Measurements from ENCODE around the gene TNP2. TPM values are rescaled to one million over a fixed set of nuclear protein-coding genes. Genes with fewer than 3 reads are reported as not detected.

Gene TNP2
- polyA plus RNA-seq, 1 of the 3 experiments (the other 2 are of a cell fraction), result not detected

DNA sequence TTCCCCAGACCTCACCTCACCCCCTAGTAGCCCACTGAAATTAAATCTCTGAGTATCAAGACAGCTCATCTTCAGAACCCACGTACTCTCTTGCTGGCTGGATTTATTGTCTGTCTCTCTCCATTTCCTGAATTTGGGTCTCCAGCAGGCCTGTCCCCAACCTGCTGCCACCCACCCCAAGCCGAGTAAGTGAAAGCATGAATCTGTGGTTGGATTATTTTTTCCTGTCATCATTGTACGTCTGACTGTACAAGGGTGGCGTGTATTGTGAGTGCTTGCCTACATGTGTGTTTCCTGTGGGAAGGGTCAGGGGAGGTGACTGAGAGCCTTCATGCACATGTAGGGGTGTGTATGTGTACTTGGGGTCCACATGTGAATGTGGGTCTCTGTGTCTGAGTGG lies 5.4 kb downstream of the TNP2 start:
- no peak for TF ChIP-seq FOSL2 (IDR thresholded peaks at IDR 0.05; ENCODE audit: borderline replicate concordance, low read depth)
- TF ChIP-seq CHD2 (IDR thresholded peaks at IDR 0.05; ENCODE audit: low read length, partially characterized antibody), result no peak
- no peak for TF ChIP-seq NRF1 (IDR thresholded peaks at IDR 0.05; ENCODE audit: low read depth, low read length)
- TF ChIP-seq, protein P1, sequence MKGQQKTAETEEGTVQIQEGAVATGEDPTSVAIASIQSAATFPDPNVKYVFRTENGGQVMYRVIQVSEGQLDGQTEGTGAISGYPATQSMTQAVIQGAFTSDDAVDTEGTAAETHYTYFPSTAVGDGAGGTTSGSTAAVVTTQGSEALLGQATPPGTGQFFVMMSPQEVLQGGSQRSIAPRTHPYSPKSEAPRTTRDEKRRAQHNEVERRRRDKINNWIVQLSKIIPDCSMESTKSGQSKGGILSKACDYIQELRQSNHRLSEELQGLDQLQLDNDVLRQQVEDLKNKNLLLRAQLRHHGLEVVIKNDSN (IDR thresholded peaks at IDR 0.05; ENCODE audit: borderline replicate concordance, low read depth), result no peak
- TF ChIP-seq GABPA (IDR thresholded peaks at IDR 0.05; ENCODE audit: low read depth), result no peak
- TF ChIP-seq NFIC (IDR thresholded peaks at IDR 0.05; ENCODE audit: borderline replicate concordance), result no peak
- no peak for TF ChIP-seq FOXJ3 (CRISPR knock-in tag; IDR thresholded peaks at IDR 0.05)
- TF ChIP-seq, protein P2, sequence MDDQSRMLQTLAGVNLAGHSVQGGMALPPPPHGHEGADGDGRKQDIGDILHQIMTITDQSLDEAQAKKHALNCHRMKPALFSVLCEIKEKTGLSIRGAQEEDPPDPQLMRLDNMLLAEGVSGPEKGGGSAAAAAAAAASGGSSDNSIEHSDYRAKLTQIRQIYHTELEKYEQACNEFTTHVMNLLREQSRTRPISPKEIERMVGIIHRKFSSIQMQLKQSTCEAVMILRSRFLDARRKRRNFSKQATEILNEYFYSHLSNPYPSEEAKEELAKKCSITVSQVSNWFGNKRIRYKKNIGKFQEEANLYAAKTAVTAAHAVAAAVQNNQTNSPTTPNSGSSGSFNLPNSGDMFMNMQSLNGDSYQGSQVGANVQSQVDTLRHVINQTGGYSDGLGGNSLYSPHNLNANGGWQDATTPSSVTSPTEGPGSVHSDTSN (IDR thresholded peaks at IDR 0.05), result no peak
- no peak for TF ChIP-seq RXRA (IDR thresholded peaks at IDR 0.05; ENCODE audit: borderline replicate concordance, low read depth)
- TF ChIP-seq POLR2AphosphoS5 (IDR thresholded peaks at IDR 0.05; ENCODE audit: low read depth, low read length), result no peak
- TF ChIP-seq RCOR1 (IDR thresholded peaks at IDR 0.05; ENCODE audit: low read length), result no peak
- TF ChIP-seq, protein P3, sequence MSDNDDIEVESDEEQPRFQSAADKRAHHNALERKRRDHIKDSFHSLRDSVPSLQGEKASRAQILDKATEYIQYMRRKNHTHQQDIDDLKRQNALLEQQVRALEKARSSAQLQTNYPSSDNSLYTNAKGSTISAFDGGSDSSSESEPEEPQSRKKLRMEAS (IDR thresholded peaks at IDR 0.05; ENCODE audit: low read depth), result no peak
- no peak for TF ChIP-seq RFX5 (IDR thresholded peaks at IDR 0.05; ENCODE audit: low read length)
- TF ChIP-seq, protein P4, sequence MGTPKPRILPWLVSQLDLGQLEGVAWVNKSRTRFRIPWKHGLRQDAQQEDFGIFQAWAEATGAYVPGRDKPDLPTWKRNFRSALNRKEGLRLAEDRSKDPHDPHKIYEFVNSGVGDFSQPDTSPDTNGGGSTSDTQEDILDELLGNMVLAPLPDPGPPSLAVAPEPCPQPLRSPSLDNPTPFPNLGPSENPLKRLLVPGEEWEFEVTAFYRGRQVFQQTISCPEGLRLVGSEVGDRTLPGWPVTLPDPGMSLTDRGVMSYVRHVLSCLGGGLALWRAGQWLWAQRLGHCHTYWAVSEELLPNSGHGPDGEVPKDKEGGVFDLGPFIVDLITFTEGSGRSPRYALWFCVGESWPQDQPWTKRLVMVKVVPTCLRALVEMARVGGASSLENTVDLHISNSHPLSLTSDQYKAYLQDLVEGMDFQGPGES (IDR thresholded peaks at IDR 0.05; ENCODE audit: low read depth, low read length), result no peak
- TF ChIP-seq ELF1 (IDR thresholded peaks at IDR 0.05), result no peak
- no peak for TF ChIP-seq RAD21 (IDR thresholded peaks at IDR 0.05; ENCODE audit: low read length)
- 59% methylated on average over 4 of the region's 4 CpGs for WGBS (ENCODE audit: low lambda C conversion rate)
- Histone ChIP-seq H3K79me2 (ENCODE audit: insufficient read depth) (no peaks in the 10 kb centered on the region), H2AFZ (ENCODE audit: low read depth) (no peak overlapping the region), H4K20me1 (ENCODE audit: insufficient read depth) (no peaks in the 10 kb centered on the region), H3K4me1 (ENCODE audit: control insufficient read depth in 1 of 2, insufficient read depth in 2 of 2, low read depth in 1 of 2, low read length in 1 of 2) (peaks cover 0 to 7% of the 10 kb centered on the region in 2 experiments; a peak in 1 of 4 replicates), H3K9ac (no peak overlapping the region), H3K27me3 (ENCODE audit: insufficient read depth) (no peaks in the 10 kb centered on the region; the same call in 1 of the 2 replicates), H3K9me2 (no peaks in the 10 kb centered on the region), H3K27ac (ENCODE audit: low read depth in 2 of 2, low read length in 1 of 2) (no peak overlapping the region), H3F3A (replicated peaks; ENCODE audit: insufficient read depth) (no peaks in the 10 kb centered on the region), H3K36me3 (replicated peaks in 1 of 2; ENCODE audit: control insufficient read depth in 1 of 2, insufficient read depth in 2 of 2, low read length in 1 of 2) (no peaks in the 10 kb centered on the region), H3K4me3 (ENCODE audit: low read depth in 2 of 2, low read length in 1 of 2) (no peak overlapping the region), H3K4me2 (no peak overlapping the region), H3K9me3 (no peaks in the 10 kb centered on the region)
- CTCF ChIA-PET, result interaction anchor here (0.6 to 14.4 kb wide), 5 partner anchors 9 to 296 kb away, joined by 3 to 318 read pairs (median 3); no protein-coding TSS in a partner anchor
- POLR2A ChIA-PET, result no interaction called here
- DNase-seq, result no peak

DNA sequence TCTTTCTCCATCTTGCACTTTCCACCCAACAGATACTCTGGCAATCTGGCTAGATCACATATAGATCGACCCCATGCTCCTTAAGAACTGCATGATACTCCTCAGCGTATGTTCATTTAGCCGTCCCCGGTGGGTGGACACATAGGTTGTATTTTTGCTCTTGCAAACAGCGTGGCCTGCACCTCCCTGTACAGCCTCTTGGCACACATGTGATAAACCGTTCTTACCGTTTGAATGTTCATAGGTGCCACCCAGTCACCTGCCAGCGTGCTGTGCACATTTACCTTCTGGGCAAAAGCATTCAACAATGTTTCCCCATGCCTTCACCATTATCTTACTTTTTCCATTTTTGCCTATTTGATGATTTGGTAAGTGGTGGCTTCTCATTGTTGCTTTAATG lies 6.2 kb downstream of the TNP2 start:
- H3F3A ChIP-seq (replicated peaks; ENCODE audit: insufficient read depth), result no peaks in the 10 kb centered on the region
- POLR2A ChIA-PET, result no interaction called here
- H3K27ac ChIP-seq (ENCODE audit: low read depth in 2 of 2, low read length in 1 of 2), result no peak overlapping the region
- WGBS (ENCODE audit: low lambda C conversion rate), result 79% methylated on average over 8 of the region's 8 CpGs
- no peaks in the 10 kb centered on the region; the same call in 1 of the 2 replicates for H3K27me3 ChIP-seq (ENCODE audit: insufficient read depth)
- CTCF ChIA-PET, result interaction anchor here (0.8 to 14.4 kb wide), 3 partner anchors 93 to 295 kb away, joined by 3 to 318 read pairs (median 6); no protein-coding TSS in a partner anchor
- no peak overlapping the region for H2AFZ ChIP-seq (ENCODE audit: low read depth)
- no peak overlapping the region for H3K9ac ChIP-seq
- H3K9me3 ChIP-seq, result no peaks in the 10 kb centered on the region
- H3K9me2 ChIP-seq, result no peaks in the 10 kb centered on the region
- no peak for DNase-seq
- peaks cover 0 to 9% of the 10 kb centered on the region in 2 experiments; a peak in 1 of 4 replicates for H3K4me1 ChIP-seq (ENCODE audit: control insufficient read depth in 1 of 2, insufficient read depth in 2 of 2, low read depth in 1 of 2, low read length in 1 of 2)
- H3K79me2 ChIP-seq (ENCODE audit: insufficient read depth), result no peaks in the 10 kb centered on the region
- no peak overlapping the region for H3K4me3 ChIP-seq (ENCODE audit: low read depth in 2 of 2, low read length in 1 of 2)
- H3K36me3 ChIP-seq (replicated peaks in 1 of 2; ENCODE audit: control insufficient read depth in 1 of 2, insufficient read depth in 2 of 2, low read length in 1 of 2), result no peaks in the 10 kb centered on the region
- H3K4me2 ChIP-seq, result no peak overlapping the region
- H4K20me1 ChIP-seq (ENCODE audit: insufficient read depth), result no peaks in the 10 kb centered on the region
- TF ChIP-seq SIN3A (IDR thresholded peaks at IDR 0.05; ENCODE audit: borderline replicate concordance, low read depth, low read length) (no peak), CHD2 (IDR thresholded peaks at IDR 0.05; ENCODE audit: low read length, partially characterized antibody) (no peak), RFX5 (IDR thresholded peaks at IDR 0.05; ENCODE audit: low read length) (no peak), RXRA (IDR thresholded peaks at IDR 0.05; ENCODE audit: borderline replicate concordance, low read depth) (no peak), POLR2AphosphoS5 (IDR thresholded peaks at IDR 0.05; ENCODE audit: low read depth, low read length) (no peak), TEAD4 (IDR thresholded peaks at IDR 0.05; ENCODE audit: borderline replicate concordance, insufficient read depth) (no peak), GABPA (IDR thresholded peaks at IDR 0.05; ENCODE audit: low read depth) (no peak)
- TF ChIP-seq, protein P3 (IDR thresholded peaks at IDR 0.05; ENCODE audit: low read depth), result no peak
- TF ChIP-seq, protein P5, sequence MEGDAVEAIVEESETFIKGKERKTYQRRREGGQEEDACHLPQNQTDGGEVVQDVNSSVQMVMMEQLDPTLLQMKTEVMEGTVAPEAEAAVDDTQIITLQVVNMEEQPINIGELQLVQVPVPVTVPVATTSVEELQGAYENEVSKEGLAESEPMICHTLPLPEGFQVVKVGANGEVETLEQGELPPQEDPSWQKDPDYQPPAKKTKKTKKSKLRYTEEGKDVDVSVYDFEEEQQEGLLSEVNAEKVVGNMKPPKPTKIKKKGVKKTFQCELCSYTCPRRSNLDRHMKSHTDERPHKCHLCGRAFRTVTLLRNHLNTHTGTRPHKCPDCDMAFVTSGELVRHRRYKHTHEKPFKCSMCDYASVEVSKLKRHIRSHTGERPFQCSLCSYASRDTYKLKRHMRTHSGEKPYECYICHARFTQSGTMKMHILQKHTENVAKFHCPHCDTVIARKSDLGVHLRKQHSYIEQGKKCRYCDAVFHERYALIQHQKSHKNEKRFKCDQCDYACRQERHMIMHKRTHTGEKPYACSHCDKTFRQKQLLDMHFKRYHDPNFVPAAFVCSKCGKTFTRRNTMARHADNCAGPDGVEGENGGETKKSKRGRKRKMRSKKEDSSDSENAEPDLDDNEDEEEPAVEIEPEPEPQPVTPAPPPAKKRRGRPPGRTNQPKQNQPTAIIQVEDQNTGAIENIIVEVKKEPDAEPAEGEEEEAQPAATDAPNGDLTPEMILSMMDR (IDR thresholded peaks at IDR 0.05), result no peak
- TF ChIP-seq, protein P1 (IDR thresholded peaks at IDR 0.05; ENCODE audit: borderline replicate concordance, low read depth), result no peak

Measured in SK-N-SH (cell line).